ENCODE measurements around the gene IGFBP2. TPM values are rescaled to one million over a fixed set of nuclear protein-coding genes. Genes with fewer than 3 reads are reported as not detected.

The IGFBP2 gene
- total RNA-seq, 2 donors from 2014 or later, result 37.9 to 54.8 TPM

DNA sequence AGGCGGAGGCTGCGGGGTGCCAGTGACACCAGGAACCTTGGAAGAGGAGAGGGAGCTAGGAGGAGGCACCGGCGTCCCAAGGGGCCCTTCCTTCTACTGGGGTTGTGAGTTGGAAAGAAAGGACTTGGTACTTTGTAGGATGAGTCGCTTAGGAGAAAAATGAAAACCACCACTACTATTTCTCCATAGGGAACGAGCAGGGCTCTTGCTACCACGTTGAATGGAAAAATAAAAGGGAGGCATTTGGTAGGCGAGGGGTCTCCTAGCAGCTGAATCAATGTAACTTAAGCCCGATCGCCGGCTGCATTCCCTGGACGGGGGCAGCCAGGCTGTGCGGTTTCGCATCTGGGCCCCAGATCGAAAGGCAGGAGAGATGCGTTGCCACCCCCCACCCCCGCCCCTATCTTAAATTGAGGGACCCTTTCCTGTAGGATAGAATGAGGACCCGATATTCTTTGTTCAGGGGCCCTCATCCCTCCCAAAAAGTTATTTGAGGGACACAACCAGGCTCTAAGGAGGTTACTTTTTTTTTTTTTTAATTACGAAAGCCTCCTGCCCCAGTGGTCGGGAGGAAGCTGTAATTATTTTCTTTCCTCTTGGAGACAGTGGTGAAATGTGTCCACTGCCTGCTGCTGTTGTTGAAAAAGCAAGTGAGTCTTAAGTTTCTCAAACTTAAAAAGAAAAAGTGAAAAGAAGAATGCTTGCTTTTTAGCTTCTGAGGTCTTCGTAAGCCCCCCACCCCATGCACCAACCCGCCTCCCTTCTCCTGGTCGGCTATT lies 1.3 kb downstream of the IGFBP2 start:
- peak; percentile 45 for DNase-seq (ENCODE audit: low spot score)
- intact Hi-C loops (cut with DNase I), result no loop called here

DNA sequence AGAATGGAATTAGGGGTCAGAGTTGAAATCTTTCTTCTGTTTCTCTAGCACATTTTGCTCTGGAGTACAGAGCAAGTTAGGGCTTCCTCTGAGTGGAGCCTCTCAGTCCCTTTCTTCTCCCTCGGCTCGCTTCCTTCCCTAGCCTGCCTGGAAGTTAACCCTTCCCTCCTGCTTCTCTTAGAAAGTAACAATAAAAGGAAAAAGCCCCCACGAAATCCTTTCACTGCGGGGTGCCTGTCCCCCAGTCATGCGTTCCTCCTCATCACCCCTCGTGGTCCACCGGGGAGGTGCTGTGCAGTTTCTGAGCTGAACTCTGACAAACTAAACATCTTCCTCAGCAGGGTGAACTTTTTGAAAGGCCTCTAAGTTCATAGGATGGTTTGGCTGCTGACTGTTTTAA lies 2.0 kb downstream of the IGFBP2 start:
- peak; percentile 17 for DNase-seq (ENCODE audit: low spot score)
- intact Hi-C loops (cut with DNase I), result no loop called here

DNA sequence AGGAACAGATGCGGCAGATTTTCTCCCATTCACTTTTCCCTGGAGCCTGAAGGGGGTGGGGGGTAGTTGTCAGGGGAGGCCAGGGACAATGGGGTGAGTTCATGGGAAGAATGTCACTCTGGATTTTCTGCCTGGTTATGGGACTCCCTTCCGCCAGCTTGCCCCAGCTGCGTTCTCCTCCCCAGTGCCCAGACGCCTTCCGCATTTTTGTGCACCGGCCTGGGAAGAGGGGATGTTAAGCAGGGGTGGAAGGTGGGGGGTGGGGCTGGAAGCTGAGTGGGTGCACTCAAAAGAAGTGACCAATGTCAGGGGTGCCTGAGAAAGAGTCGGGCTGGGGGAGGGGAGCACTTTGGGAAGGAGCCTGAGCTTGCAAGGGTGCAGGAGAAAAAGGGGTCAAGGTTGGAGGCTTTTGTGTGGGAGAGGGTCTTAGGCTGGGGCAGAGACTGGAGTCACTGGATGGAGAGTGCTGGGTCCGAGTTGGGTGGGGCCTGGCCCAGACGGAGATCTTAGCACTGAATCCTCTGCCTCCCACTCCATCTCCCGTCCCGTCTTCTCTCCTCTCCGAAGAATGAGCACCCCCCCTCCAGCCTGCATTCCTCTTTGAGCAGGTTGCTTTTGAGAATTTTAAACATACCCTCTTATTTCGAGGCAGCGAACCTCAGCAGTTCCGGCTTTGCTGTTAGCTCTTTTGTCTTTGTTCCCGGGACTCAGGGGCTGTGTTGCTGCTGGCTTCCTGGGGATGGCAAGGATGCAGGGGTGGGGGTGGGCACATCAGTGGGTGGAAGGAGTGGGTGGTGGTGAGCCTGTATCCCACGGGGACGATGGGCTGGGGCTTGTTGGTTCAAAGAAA lies 2.7 kb downstream of the IGFBP2 start:
- intact Hi-C loops (cut with DNase I), result no loop called here
- peak; percentile 50 for DNase-seq (ENCODE audit: low spot score)

DNA sequence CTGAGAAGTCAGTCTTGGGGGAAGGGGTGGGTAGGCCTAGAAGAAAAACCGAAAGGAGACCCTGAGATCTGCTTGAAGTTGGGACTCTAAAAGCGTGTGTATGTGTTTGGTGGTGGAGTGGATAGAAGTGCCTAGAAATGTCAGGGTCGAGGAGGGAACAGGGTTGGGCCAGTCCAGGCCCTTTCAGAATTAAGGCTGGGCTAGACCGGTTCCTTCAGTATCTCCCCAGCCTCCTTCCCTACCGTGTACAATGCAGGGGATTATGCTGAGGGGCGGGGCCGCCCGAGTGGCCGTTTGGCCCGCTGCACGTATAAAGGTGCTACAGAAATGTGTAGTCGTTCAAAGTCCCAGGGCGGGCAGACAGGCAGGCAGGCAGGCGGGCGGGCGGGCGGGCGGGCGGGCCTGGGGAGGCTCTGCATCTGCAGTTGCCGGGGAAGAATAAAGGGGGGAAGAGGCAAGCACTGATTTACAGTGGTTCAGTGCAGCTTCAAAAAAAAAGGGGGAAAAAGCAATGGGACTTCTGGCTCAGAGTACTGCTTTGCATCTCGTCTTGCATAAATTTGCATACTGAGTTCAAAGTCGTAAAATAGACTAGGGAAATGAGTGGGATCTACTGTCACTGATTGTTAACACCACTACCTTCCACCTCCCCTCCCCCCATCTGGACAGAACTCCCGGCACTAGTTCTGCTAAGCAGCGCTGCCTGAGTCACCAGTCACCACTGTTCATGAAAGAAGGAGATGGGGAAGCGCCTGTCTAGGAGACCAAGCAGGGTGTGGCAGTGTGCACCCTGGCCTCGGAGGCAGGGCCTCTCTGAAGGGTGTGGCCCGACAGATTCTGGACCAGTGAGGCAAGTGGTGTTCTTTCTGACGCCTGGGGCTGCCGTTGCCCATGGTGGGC lies 3.6 kb downstream of the IGFBP2 start:
- peak; percentile 72 for DNase-seq (ENCODE audit: low spot score)
- intact Hi-C loops (cut with DNase I), result no loop called here

GRCh38 chr2:216637472-216637871 lies 4.3 kb downstream of the IGFBP2 start:
- intact Hi-C loops (cut with DNase I), result no loop called here
- peak; percentile 8 for DNase-seq (ENCODE audit: low spot score)

DNA sequence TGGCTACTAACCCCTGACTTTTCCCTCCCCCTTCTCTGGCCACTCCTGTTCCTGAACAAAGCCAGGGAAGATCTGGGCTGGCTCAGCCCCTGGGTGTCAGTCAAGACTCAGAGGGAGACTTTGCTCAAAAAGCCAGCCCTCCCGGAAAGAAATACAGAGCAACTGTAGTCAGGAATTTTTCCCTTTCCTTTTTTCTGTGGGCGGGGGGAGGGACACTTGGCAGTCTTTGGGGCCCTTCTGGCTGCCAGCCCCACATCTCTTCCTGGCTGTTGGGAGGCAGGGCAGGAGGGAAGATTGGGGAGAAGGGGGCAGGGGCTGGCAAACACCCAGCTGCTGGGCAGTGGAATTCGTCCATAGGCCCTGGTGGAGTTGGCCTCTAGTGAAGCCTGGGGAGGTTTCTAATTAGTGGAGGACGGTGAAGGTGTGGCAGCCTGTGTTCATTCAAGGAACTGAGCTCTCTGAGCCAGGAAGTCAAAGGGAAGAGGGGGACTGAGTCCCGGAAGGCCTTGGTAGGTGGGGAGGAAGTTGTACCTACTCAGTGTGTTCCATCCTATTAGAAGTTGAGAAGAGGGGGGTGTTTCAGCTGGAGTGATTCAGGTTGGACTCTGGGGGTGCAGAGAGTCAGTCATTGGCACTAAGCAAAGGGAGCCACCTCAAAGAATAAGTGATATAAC lies 10.9 kb downstream of the IGFBP2 start:
- intact Hi-C loops (cut with DNase I), result no loop called here
- DNase-seq (ENCODE audit: low spot score), result no peak

GRCh38 chr2:216644842-216645635 lies 11.8 kb downstream of the IGFBP2 start:
- intact Hi-C loops (cut with DNase I), result no loop called here
- peak; percentile 6 for DNase-seq (ENCODE audit: low spot score)

DNA sequence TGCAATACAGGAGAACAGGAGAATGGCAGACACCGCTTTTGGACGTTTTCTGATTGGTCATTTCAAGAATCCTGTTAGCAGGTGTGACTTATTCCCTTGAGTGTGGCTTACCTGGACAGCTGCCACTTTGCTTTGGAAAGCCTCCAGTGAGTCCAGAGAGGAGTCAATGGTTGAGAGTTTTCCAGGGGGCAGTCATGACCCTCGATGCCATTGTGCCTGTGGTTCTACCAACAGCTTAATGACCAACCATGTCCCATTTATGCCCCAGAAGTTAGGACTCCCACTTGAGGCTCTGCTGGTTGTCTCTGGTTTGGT lies 12.4 kb downstream of the IGFBP2 start:
- intact Hi-C loops (cut with DNase I), result no loop called here
- DNase-seq (ENCODE audit: low spot score), result peak; percentile 49

DNA sequence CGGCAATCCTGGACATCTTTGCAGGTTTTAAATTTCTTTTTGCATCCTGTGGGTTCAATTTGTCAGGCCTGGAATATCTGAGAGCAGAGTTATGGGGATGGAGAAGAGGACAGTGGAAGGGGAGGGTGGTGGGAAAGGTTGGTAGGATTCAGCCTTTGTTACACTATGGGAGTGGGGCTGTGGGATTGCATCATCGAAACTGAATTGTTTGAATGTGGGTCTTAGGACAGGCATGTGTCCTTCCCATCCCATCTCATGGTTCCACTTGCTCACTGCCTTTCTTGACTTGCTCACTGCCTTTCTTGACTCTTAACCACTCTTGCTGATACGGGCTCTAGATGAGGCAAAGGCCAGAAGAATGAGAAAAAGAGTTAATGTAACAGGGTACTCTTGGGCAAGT lies 12.9 kb downstream of the IGFBP2 start:
- no peak for DNase-seq (ENCODE audit: low spot score)
- intact Hi-C loops (cut with DNase I), result no loop called here

- peak; percentile 59 for DNase-seq (ENCODE audit: low spot score)
- intact Hi-C loops (cut with DNase I), result no loop called here
Measured at GRCh38 chr2:216648105-216648504, 14.9 kb downstream of the IGFBP2 start.

DNA sequence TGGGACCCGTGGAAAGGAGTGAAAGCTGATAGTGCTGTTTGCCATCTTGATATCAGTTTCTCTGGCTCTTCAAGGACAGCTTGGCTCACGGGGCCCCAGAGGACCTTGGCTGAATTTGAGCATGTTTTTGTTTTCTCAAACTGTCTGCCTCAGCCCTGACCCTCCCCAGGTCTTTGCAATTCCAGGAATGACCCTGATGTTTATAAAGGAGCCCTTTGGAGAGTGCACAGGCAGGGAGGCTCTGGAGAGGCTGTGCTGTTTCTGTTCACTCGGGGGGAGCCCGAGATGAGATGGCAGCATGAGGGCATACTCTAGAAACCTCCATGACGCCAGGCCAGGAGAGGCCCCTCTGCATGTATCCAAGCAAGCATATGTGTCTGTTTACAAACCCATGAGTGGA lies 16.4 kb downstream of the IGFBP2 start:
- DNase-seq (ENCODE audit: low spot score), result peak; percentile 55
- intact Hi-C loops (cut with DNase I), result no loop called here

GRCh38 chr2:216650626-216651257 lies 17.5 kb downstream of the IGFBP2 start:
- intact Hi-C loops (cut with DNase I), result no loop called here
- peak; percentile 8 for DNase-seq (ENCODE audit: low spot score)

DNA sequence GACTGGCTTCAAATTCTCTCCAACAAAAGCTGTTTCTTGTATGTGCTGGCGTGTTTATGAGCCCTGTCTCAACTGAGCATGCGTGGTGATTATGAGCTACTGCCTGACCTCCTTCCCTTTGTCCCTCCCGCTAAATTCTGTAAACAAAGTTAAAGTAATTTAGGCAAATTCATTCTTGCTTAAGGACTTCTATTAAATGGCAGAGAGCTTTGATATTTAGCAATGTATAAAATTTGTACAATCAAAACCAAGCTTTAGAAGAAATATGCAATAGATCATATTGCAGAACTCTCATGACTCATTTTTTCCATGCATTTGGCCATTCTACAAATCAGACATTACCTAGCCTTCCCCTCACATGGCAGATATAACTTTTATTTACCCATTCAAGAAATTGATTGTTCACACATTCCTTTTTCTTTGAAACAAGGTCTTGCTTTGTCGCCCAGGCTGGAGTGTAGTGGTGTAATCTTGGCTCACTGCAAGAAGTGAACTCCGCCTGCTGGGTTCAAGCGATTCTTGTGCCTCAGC lies 18.2 kb downstream of the IGFBP2 start:
- intact Hi-C loops (cut with DNase I), result no loop called here
- peak; percentile 22 for DNase-seq (ENCODE audit: low spot score)

- peak; percentile 2 for DNase-seq (ENCODE audit: low spot score)
- intact Hi-C loops (cut with DNase I), result no loop called here
Measured at GRCh38 chr2:216652566-216652965, 19.3 kb downstream of the IGFBP2 start.

DNA sequence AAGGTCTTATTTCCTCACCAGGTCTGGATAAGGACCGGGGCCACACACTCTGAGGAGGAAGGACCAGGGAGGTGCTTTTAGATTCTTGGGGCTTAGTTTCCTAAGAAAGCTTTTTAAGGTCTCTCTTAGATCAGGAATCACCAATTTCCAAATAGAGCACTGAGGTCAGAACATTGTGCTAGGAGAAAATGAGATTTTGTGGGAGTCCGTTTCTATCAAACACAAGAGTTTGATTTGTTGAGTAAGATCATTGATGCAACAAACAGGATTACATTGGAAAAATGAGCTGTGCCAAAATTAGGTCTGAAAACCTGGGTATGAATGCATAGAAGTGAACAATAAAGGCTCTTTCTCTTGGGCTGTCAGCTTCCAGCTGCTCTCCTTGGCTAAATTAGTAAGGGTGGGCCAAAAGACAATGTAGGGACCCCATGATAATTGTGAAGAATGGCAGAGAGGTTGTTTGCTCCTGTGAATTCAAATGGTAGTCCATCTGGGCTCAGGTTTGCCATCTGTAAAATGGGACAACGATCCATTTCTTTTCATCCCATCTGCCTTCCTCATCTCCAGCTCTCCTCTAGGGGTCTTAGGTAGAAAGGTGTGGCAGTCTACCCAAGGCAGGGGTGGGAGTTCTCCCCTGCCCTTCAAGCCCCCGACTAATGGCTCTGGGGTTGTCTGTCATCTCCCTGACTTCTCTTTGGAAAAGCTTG lies 20.0 kb downstream of the IGFBP2 start:
- intact Hi-C loops (cut with DNase I), result no loop called here
- no peak for DNase-seq (ENCODE audit: low spot score)

- DNase-seq (ENCODE audit: low spot score), result no peak
- intact Hi-C loops (cut with DNase I), result no loop called here
Measured at GRCh38 chr2:216653931-216654365, 20.7 kb downstream of the IGFBP2 start.

GRCh38 chr2:216654528-216655052 lies 21.4 kb downstream of the IGFBP2 start:
- intact Hi-C loops (cut with DNase I), result no loop called here

More at GRCh38 chr2:216654528-216655052, 21.4 kb downstream of the IGFBP2 start:
- DNase-seq (ENCODE audit: low spot score), result no peak

Data from posterior vena cava (tissue), 2 donors.